HepG2 (cell line): Measurements from ENCODE around the gene CCDC86. TPM values are rescaled to one million over a fixed set of nuclear protein-coding genes. Genes with fewer than 3 reads are reported as not detected.

Experiments used
- DNMT1 ChIP-seq: sonication (generic); formaldehyde crosslinking; IDR thresholded peaks from 2 replicates; pipeline ENCODE4 v1.5.1; 2020; ENCODE audit warnings: mild to moderate bottlenecking, missing genetic modification reagents
- MIER3 ChIP-seq: IDR thresholded peaks from 2 replicates; pipeline ENCODE4 v1.6.1; 2016; ENCODE audit warnings: missing compliant biosample characterization, borderline replicate concordance
- PHF20 ChIP-seq: sonication (generic); formaldehyde crosslinking; IDR thresholded peaks from 2 replicates; pipeline ENCODE4 v1.5.0; 2020; ENCODE audit warnings: mild to moderate bottlenecking, missing genetic modification reagents
- POLR2AphosphoS2 ChIP-seq: IDR thresholded peaks from 2 replicates; pipeline ENCODE4 v1.6.1; 2011; ENCODE audit warnings: low read depth, low read length, improper control_type of control experiment
- SCMH1 ChIP-seq: sonication (generic); formaldehyde crosslinking; IDR thresholded peaks from 2 replicates; pipeline ENCODE4 v1.9.0; 2021; ENCODE audit warnings: missing genetic modification reagents, mild to moderate bottlenecking, borderline replicate concordance
- SRF ChIP-seq: IDR thresholded peaks from 2 replicates; pipeline ENCODE4 v1.6.1; 2011; ENCODE audit warnings: mild to moderate bottlenecking, low read depth, low read length, moderate library complexity
- STAT5B ChIP-seq: sonication (generic); formaldehyde crosslinking; IDR thresholded peaks from 2 replicates; pipeline ENCODE4 v1.4.0; 2020; ENCODE audit warnings: missing genetic modification reagents
- SYNCRIP ChIP-seq: fragments of 200-400 bp; formaldehyde crosslinking; IDR thresholded peaks from 2 replicates; pipeline ENCODE4 v1.6.1; 2018; ENCODE audit warnings: mild to moderate bottlenecking, low read depth, low read length; ENCODE audit not compliant: insufficient read depth
- TBP ChIP-seq: sonication (generic); formaldehyde crosslinking; IDR thresholded peaks from 2 replicates; pipeline ENCODE4 v1.5.0; 2020; ENCODE audit warnings: missing genetic modification reagents
- WIZ ChIP-seq: sonication (generic); formaldehyde crosslinking; IDR thresholded peaks from 2 replicates; pipeline ENCODE4 v1.5.1; 2020; ENCODE audit warnings: mild to moderate bottlenecking, missing genetic modification reagents
- XRCC5 ChIP-seq: fragments of 200-400 bp; formaldehyde crosslinking; optimal IDR thresholded peaks from 2 replicates; pipeline ENCODE3; 2017; ENCODE audit warnings: mild to moderate bottlenecking, low read length
- ZKSCAN5 ChIP-seq: sonication (generic); formaldehyde crosslinking; IDR thresholded peaks from 2 replicates; pipeline ENCODE4 v1.5.1; 2020; ENCODE audit warnings: mild to moderate bottlenecking, missing genetic modification reagents
- ZNF121 ChIP-seq: sonication (generic); formaldehyde crosslinking; IDR thresholded peaks from 2 replicates; pipeline ENCODE4 v1.5.0; 2020; ENCODE audit warnings: mild to moderate bottlenecking, missing genetic modification reagents
- ZNF460 ChIP-seq: sonication (generic); formaldehyde crosslinking; IDR thresholded peaks from 2 replicates; pipeline ENCODE4 v1.5.1; 2020; ENCODE audit warnings: missing genetic modification reagents, mild to moderate bottlenecking, borderline replicate concordance
- ZNF577 ChIP-seq: sonication (generic); formaldehyde crosslinking; IDR thresholded peaks from 2 replicates; pipeline ENCODE4 v1.4.0; 2020; ENCODE audit warnings: mild to moderate bottlenecking, low read depth, missing genetic modification reagents, borderline replicate concordance
- ZNF780A ChIP-seq: sonication (generic); formaldehyde crosslinking; IDR thresholded peaks from 2 replicates; pipeline ENCODE4 v1.8.0; 2022; ENCODE audit warnings: mild to moderate bottlenecking, missing genetic modification reagents, moderate library complexity
- polyA plus RNA-seq, 8 experiments: library from polyadenylated mRNA; depleted of rRNA in 3 of 8; stranded (reverse) in 7 of 8; unstranded in 1 of 8; fragments of >200 nt; fragmentation: Illumina TruSeq in 4 of 8; extraction: Trizol in 4 of 8; gene quantifications; 2 replicates each; pipeline versions ENCODE4 v1.2.1 to v1.2.3, GENCODE V29; 2011 to 2016; ENCODE audit warnings: low read depth in 4 of 8, missing spikeins in 1 of 8, mixed read lengths in 1 of 8; ENCODE audit not compliant: insufficient read depth in 1 of 8
- total RNA-seq, 5 experiments: library from RNA; depleted of rRNA; stranded (reverse); fragments of >200 nt; fragmentation: Illumina TruSeq; extraction: Trizol; gene quantifications; 2 replicates each; pipeline ENCODE4 v1.2.3, GENCODE V29; 2016; ENCODE audit warnings: low read depth in 1 of 5
- TF ChIP-seq, protein P1 (sequence below): sonication (generic); formaldehyde crosslinking; IDR thresholded peaks from 2 replicates; pipeline ENCODE4 v1.4.0; 2020; ENCODE audit warnings: missing genetic modification reagents; ENCODE audit errors: not compliant biosample characterization
- TF ChIP-seq, protein P2 (sequence below): sonication (generic); formaldehyde crosslinking; IDR thresholded peaks from 2 replicates; pipeline ENCODE4 v1.4.0; 2020; ENCODE audit warnings: mild to moderate bottlenecking, missing genetic modification reagents
- TF ChIP-seq, protein P3 (sequence below): sonication (generic); formaldehyde crosslinking; IDR thresholded peaks from 2 replicates; pipeline ENCODE4 v1.9.0; 2021; ENCODE audit warnings: missing genetic modification reagents, borderline replicate concordance
- TF ChIP-seq, protein P4 (sequence below): sonication (generic); formaldehyde crosslinking; IDR thresholded peaks from 2 replicates; pipeline ENCODE4 v1.4.0; 2020; ENCODE audit warnings: missing genetic modification reagents
- TF ChIP-seq, protein P5 (sequence below): sonication (generic); formaldehyde crosslinking; IDR thresholded peaks from 2 replicates; pipeline ENCODE4 v1.5.1; 2020; ENCODE audit warnings: missing genetic modification reagents, mild to moderate bottlenecking, borderline replicate concordance

CCDC86 gene
- total and polyA plus RNA-seq, 2 of the 13 experiments (the other 11 are each of a cell fraction or from before 2014, with no cell fraction given) = 33.8 to 37.6 TPM

DNA sequence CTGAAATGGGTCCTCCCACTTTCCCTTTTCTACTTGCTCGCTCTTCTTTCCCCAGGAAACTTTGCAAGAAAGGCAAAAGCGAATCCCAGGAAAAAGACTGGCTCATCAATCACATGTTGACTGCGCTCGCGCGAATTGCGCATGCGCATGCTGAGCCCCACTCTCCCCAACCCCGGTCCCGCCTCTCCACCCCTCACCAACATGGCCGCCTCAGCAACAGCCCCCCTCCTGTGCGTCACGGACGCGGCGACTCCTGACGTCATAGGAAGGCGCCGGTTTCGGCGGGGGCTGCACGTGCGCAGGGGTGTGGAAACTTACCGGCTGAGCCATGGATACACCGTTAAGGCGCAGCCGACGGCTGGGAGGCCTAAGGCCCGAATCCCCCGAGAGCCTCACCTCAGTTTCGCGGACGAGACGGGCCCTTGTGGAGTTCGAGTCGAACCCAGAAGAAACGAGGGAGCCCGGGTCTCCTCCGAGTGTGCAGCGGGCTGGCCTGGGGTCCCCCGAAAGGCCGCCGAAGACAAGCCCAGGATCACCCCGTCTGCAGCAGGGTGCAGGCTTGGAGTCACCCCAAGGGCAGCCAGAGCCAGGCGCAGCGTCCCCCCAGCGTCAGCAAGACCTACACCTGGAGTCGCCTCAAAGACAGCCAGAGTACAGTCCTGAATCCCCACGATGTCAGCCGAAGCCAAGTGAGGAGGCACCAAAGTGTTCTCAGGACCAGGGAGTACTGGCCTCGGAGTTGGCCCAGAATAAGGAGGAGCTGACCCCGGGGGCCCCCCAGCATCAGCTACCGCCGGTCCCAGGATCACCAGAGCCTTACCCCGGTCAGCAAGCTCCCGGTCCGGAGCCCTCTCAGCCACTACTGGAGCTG is at the start of gene CCDC86 (continued):
- TF ChIP-seq SRF = peak; percentile 82
- no peak for TF ChIP-seq SCMH1 (CRISPR knock-in tag)
- TF ChIP-seq, protein P1, sequence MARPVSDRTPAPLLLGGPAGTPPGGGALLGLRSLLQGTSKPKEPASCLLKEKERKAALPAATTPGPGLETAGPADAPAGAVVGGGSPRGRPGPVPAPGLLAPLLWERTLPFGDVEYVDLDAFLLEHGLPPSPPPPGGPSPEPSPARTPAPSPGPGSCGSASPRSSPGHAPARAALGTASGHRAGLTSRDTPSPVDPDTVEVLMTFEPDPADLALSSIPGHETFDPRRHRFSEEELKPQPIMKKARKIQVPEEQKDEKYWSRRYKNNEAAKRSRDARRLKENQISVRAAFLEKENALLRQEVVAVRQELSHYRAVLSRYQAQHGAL (CRISPR knock-in tag) = peak; percentile 21
- TF ChIP-seq DNMT1 (CRISPR knock-in tag) = no peak
- TF ChIP-seq MIER3 (CRISPR knock-in tag) = peak; percentile 97
- TF ChIP-seq, protein P2, sequence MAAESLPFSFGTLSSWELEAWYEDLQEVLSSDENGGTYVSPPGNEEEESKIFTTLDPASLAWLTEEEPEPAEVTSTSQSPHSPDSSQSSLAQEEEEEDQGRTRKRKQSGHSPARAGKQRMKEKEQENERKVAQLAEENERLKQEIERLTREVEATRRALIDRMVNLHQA (CRISPR knock-in tag) = no peak
- TF ChIP-seq STAT5B (CRISPR knock-in tag) = no peak; the same call in 1 of the 2 replicates
- no peak; the same call in 1 of the 2 replicates for TF ChIP-seq WIZ (CRISPR knock-in tag)
- TF ChIP-seq TBP = no peak
- TF ChIP-seq, protein P3, sequence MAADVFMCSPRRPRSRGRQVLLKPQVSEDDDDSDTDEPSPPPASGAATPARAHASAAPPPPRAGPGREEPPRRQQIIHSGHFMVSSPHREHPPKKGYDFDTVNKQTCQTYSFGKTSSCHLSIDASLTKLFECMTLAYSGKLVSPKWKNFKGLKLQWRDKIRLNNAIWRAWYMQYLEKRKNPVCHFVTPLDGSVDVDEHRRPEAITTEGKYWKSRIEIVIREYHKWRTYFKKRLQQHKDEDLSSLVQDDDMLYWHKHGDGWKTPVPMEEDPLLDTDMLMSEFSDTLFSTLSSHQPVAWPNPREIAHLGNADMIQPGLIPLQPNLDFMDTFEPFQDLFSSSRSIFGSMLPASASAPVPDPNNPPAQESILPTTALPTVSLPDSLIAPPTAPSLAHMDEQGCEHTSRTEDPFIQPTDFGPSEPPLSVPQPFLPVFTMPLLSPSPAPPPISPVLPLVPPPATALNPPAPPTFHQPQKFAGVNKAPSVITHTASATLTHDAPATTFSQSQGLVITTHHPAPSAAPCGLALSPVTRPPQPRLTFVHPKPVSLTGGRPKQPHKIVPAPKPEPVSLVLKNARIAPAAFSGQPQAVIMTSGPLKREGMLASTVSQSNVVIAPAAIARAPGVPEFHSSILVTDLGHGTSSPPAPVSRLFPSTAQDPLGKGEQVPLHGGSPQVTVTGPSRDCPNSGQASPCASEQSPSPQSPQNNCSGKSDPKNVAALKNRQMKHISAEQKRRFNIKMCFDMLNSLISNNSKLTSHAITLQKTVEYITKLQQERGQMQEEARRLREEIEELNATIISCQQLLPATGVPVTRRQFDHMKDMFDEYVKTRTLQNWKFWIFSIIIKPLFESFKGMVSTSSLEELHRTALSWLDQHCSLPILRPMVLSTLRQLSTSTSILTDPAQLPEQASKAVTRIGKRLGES (CRISPR knock-in tag) = peak; percentile 26; the same call in 1 of the 2 replicates
- TF ChIP-seq, protein P4, sequence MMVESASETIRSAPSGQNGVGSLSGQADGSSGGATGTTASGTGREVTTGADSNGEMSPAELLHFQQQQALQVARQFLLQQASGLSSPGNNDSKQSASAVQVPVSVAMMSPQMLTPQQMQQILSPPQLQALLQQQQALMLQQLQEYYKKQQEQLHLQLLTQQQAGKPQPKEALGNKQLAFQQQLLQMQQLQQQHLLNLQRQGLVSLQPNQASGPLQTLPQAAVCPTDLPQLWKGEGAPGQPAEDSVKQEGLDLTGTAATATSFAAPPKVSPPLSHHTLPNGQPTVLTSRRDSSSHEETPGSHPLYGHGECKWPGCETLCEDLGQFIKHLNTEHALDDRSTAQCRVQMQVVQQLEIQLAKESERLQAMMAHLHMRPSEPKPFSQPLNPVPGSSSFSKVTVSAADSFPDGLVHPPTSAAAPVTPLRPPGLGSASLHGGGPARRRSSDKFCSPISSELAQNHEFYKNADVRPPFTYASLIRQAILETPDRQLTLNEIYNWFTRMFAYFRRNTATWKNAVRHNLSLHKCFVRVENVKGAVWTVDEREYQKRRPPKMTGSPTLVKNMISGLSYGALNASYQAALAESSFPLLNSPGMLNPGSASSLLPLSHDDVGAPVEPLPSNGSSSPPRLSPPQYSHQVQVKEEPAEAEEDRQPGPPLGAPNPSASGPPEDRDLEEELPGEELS = peak; percentile 74
- TF ChIP-seq, protein P5, sequence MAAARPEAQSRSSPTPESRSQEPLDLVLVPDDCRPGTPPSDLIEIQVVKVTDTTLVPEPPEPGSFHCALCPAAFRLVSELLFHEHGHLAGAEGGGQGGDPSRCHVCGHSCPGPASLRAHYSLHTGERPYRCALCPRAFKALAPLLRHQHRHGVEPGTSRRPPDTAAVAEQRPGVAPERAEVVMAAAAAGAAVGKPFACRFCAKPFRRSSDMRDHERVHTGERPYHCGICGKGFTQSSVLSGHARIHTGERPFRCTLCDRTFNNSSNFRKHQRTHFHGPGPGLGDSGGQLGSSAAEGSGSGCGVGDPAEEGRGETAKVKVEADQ = peak; percentile 97
- TF ChIP-seq ZNF460 (CRISPR knock-in tag) = no peak
- peak; percentile 95 for TF ChIP-seq PHF20 (CRISPR knock-in tag)
- no peak for TF ChIP-seq ZNF780A
- TF ChIP-seq ZKSCAN5 (CRISPR knock-in tag) = no peak
- no peak for TF ChIP-seq ZNF121 (CRISPR knock-in tag)
- TF ChIP-seq ZNF577 (CRISPR knock-in tag) = no peak
- TF ChIP-seq POLR2AphosphoS2 = no peak
- TF ChIP-seq XRCC5 = no peak
- no peak for TF ChIP-seq SYNCRIP
